Epithelial cell of prostate (primary cell): ENCODE results near the gene ATP4A.

Source experiments
- DNase-seq: peaks from one replicate; pipeline ENCODE4 v3.0.0-alpha.2; 2011; ENCODE audit warnings: low read depth, low spot score
- H3K27ac ChIP-seq: fragments of 450-650 bp; 2 replicates; pipeline ENCODE4 v1.5.1; 2017; ENCODE audit warnings: mild to moderate bottlenecking

ATP4A gene

GRCh38 chr19:35552534-35553384, 10.7 kb downstream of the ATP4A start:
- no peak overlapping the region for H3K27ac ChIP-seq
- no peak for DNase-seq

DNA sequence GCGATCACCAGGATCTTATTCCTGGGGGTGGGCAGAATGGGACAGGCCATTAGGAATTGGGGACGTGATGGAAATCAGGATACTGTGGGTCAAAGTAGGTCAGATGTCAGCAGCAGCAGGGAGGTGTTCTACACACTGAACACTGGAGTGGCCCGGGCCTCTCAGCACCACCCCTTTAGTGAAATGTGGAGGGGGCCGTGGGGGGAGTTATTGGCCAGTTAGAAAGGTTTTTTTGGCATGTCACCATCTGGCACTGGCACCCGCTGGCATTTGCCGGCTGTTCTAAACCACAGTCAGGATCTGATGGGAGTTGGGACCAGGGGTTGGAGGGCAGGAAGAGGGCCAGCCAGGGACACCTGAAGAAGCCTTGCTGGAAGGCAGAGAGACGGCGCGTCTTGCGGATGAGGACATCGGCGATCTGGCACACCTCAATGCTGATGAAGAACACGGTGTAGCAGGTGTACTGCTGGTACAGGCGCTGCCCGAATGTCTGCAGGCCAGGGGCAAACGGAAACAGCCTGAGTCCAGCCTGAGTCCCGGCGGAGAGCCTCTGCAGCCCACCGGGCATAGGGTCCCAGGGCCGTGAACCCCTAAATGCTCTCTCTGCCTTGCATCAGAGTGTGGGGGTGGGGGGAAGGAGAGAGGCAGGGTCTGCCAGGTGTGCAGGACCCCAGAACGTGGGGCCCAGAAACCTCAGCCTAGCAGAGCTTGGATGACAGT, 12.2 kb downstream of the ATP4A start:
- no peak for DNase-seq
- no peak overlapping the region for H3K27ac ChIP-seq

DNA sequence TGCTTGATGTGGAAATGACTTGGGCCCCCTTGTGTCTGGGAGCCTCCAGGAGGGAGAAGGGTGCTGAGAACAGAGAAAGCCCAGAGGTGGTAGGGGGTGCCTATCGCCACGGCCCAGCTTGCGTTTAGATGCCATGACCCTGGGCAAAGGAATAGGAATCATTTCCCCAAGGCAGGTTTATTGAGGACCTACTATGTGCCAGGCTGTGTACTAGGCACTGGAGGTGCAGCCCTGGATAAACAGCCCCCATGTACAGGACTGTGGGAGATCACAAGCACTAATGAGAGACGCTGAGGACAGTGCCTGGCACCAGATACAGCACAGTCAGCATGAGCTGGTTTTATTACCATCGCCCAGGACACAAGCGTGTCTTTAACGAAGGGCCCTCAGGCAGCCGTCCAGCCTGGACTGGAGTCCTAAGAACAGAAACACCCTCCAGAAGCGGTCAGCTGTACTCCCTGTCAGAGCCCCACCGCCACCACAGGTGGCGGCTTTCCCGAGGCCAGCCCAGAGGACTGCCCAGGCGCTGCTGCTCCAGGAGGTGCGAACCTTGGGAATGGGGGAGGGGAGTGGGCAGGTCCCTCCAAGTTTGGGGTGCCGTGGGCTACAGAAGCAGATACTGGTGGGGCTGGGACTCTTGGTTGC, 13.5 kb downstream of the ATP4A start:
- DNase-seq = no peak
- H3K27ac ChIP-seq = no peak overlapping the region

DNA sequence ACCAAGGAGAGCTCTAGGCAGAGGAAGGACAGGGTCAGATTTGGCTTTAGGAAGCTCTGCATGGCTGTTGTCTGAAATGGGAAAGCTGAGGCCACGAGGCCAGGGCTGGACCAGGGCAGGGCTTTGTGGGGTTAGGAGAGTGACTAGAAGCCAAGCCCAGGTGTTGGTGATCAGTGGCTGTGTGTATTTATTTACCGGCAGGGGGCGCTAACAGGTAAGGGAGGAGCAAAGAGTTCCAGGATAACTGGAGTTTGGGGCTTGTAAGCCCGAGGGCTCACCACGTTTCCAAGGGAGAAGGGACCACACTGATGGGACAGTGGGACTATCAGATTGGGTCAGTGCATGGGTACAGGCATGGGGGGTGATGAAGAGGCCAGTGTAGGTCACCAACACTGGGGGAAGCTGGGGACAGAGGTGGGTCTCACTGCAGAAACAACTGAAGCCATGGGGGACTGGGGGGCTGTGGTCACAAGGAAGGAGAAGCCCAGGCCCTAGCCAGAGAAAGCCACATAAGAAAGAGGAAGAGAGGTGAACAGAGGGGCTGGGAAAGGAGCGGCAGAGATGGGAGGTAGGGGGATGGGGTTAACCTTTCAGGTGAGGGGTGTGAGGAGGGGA, 14.2 kb downstream of the ATP4A start:
- H3K27ac ChIP-seq = no peak overlapping the region
- no peak for DNase-seq

DNA sequence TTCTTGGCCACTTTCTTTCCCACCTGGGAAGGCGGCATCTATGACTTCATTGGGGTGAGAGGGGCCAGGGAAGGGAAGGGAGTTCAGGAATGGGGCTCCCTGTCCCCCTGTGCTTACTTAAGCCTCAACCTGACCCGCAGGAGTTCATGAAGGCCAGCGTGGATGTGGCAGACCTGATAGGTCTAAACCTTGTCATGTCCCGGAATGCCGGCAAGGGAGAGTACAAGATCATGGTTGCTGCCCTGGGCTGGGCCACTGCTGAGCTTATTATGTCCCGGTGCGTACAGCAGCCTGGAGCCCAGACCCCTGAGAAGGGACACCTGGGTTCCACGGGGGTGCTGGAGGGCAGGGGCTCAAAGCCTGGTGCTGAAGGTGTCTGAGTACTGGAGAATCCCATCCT, 16.9 kb downstream of the ATP4A start:
- no peak overlapping the region for H3K27ac ChIP-seq
- no peak for DNase-seq

DNA sequence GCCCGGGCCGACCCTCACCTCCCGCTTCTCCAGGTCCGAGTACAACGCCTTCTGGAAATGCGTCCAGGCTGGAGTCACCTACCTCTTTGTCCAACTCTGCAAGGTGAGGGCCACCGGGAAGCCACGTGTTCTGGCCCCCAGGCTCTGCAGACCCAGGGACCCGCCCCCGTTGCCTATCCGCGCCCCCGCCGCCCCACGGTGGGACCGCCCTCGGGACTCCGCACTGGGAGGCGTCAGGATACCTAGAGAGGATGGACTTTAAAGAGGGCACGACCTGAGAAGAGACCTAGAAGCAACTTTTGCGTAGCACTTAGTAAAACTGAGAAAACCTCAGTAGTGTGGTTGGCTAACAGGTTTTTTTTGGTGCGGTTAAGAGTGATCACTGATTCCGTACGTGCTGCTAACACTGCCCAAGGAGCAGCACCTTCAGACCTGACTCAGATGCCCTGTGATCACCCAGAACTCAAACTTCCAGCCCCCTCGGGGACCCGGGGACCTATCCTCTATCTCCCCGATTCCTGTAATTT, 17.5 kb downstream of the ATP4A start:
- H3K27ac ChIP-seq = peak overlapping the region; percentile 59
- no peak for DNase-seq

- H3K27ac ChIP-seq = peak within 1 kb of the TSS; percentile 59
- peak; percentile 18 for DNase-seq
Measured at GRCh38 chr19:35545001-35545854, 18.2 kb downstream of the ATP4A start, which contains the start of gene TMEM147. TSS of gene TMEM147 (plus strand) at chr19:35545626. CDS start at chr19:35545740, 114 bp downstream.

DNA sequence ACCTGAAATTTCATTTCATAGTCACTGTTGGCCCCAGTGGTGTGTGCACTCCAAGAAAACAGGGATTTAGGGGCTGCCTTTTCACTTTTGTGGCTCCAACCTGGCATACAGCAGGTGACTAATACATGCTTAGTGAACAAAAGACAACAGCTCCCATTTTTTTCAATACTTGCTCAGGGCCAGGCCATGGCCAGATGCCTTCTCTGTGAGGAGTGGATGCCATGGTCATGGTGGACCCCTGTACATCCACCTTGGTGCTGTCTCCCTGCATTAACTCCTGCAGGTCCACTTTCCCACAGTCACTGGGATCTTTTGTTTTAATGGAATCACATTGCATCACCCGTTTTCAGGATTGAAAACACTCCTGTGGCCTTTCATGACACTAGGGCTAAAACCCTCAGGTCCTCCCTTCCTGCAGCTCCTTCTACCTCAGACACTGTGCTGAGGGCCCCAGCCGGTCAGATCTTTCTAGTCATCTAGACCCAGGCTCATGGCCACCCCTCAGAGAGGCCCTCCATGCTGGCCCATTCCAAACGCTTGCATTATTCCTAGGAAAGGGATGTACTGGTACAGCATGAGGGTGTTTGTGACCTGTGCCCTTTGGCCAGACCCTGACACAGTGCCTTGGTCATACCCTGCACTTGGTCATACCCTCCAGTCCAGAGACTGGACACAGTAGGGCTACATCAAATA, 19.2 kb downstream of the ATP4A start:
- H3K27ac ChIP-seq = peak overlapping the region; percentile 59
- DNase-seq = no peak

- DNase-seq = no peak
- H3K27ac ChIP-seq = no peak overlapping the region
Measured at GRCh38 chr19:35543280-35544109, 20.0 kb downstream of the ATP4A start.

GRCh38 chr19:35542209-35542608, 21.2 kb downstream of the ATP4A start:
- no peak for DNase-seq

GRCh38 chr19:35540356-35540927, 23.0 kb downstream of the ATP4A start:
- DNase-seq = no peak
- no peak overlapping the region for H3K27ac ChIP-seq

More at GRCh38 chr19:35542209-35542608, 21.2 kb downstream of the ATP4A start:
- no peak overlapping the region for H3K27ac ChIP-seq

GRCh38 chr19:35539850-35540249, 23.6 kb downstream of the ATP4A start:
- no peak for DNase-seq
- no peak overlapping the region for H3K27ac ChIP-seq

DNA sequence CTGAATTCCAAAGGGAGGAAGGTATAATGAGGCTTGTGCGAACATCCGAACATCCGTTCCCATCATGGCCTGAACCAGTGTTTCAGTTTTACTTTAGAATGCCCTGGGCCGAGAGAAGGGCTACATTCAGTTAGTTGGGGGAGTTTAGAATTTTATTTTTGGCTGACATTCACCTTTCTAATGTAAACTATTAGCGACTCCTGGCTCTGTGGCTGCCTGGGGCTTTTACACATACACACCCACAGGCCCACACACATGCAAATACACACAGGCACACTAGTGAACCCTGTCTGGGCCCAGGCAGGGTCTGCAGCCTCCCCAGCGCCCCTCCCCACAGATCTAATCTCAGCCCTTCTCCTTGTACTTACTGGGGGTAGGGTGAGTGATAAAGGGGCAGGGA, 24.1 kb downstream of the ATP4A start:
- DNase-seq = no peak
- no peak overlapping the region for H3K27ac ChIP-seq

- H3K27ac ChIP-seq = no peak overlapping the region
- no peak for DNase-seq
Measured at GRCh38 chr19:35534803-35535480, 28.5 kb downstream of the ATP4A start.

DNA sequence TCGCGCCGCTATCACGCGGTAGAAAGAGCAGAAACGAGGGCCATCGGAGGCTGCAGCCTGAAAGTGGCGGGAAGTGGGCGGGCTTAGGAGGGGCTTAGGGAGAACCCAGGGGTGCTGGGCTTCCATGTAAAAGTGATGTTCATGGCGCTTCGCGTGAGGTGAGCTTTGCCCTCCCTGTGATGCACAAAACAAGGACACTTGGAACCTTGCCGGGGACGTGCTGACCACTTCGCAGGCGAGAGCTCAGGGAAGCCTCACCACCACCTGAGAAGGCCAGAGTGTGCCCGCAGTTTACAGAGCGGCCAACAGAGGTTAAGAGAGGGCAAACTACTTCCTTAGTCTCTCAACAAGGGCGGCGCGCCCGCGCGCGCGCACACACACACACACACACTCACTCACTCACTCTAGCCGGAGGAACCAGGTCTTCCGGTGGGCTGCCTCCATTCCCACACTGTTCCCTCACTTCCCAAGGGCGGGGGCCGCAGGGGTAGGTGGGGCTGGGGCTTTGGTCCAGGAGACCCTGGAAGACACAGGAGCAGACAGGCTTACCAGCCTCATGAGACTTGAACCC, 29.6 kb downstream of the ATP4A start:
- no peak overlapping the region for H3K27ac ChIP-seq
- DNase-seq = no peak

DNA sequence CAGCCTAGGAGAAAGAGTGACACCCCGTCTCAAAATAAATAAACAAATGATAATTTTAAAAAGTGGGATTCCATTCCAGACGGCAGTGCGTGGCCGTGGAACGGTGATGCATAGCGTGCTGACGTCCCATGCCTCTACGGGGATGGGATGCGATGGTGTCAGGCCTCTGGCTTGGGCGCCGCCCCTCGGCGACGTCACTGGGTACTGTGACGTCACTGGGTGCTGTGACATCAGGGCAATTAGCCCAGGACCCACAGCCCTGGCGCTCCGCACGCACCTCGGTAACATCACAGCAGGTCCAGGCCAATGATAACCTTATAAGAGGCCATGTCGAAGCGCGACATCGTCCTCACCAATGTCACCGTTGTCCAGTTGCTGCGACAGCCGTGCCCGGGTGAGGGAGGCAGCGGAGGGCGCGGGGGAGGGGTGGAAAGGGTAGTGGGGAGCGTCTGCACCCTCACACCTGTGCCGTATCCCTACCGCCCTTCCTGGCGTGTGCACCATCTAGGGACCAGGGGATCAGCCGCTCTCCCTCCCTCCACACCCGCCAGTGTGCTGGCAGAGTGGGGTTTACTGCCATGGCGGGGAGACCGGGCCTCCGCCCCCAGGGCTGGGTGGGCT, 30.1 kb downstream of the ATP4A start, which contains the start of gene GAPDHS:
Gene GAPDHS, plus strand, starts transcription at position 256 of the 621 bp plus-strand sequence. Its CDS starts 72 bp downstream, at position 328.
- H3K27ac ChIP-seq = no peak within 1 kb of the TSS
- no peak for DNase-seq
